GM18508 (cell line): ENCODE measurements around the gene SERPINA4.

ENCODE experiments used
- ATAC-seq: cut with Tn5 transposase; IDR thresholded peaks from one replicate; pipeline ENCODE4 v1.9.1; 2021; ENCODE audit warnings: moderate number of reproducible peaks; ENCODE audit not compliant: insufficient read depth, unreplicated experiment

Gene SERPINA4

GRCh38 chr14:94612580-94613554 is 51.6 kb downstream of the SERPINA4 start:
- no peak for ATAC-seq

GRCh38 chr14:94613720-94614644 is 52.7 kb downstream of the SERPINA4 start:
- ATAC-seq, result no peak

- no peak for ATAC-seq
These were observed 53.6 kb downstream of the SERPINA4 start for GRCh38 chr14:94614802-94615201.

GRCh38 chr14:94615254-94615653 is 54.0 kb downstream of the SERPINA4 start:
- no peak for ATAC-seq

GRCh38 chr14:94615823-94616570 is 54.8 kb downstream of the SERPINA4 start:
- no peak for ATAC-seq

- no peak for ATAC-seq
These were observed 56.2 kb downstream of the SERPINA4 start for GRCh38 chr14:94617366-94617941.

- no peak for ATAC-seq
These were observed 57.0 kb downstream of the SERPINA4 start for GRCh38 chr14:94617988-94618822.

- ATAC-seq, result no peak
These were observed 58.1 kb downstream of the SERPINA4 start for GRCh38 chr14:94619297-94619696.
